Activated naive CD4-positive, alpha-beta T cell treated with Interleukin-2 at 50 U/mL for 16 hours (primary cell): ENCODE data around the gene PLEKHH2.
"Not testable (repeated sequence)": the region's sequence is repeated elsewhere in the genome, so short reads cannot be mapped to it uniquely, and the experiment has no call there.

ENCODE experiments used
- DNase-seq: peaks from one replicate; pipeline ENCODE4 v3.0.0-alpha.2; 2020

Gene PLEKHH2

GRCh38 chr2:43637030-43637803 is at the start of gene PLEKHH2:
Gene PLEKHH2, plus strand, starts transcription at chr2:43637260. Its CDS starts 7,414 bp downstream, at chr2:43644674.
- DNase-seq: peak; percentile 89

- DNase-seq: no peak
Measured at GRCh38 chr2:43592443-43592842, 44.6 kb upstream of the PLEKHH2 start.

- DNase-seq: no peak
Measured at GRCh38 chr2:43593254-43593653, 43.8 kb upstream of the PLEKHH2 start.

GRCh38 chr2:43594875-43595274 is 42.2 kb upstream of the PLEKHH2 start:
- DNase-seq: no peak

GRCh38 chr2:43595603-43596412 is 41.3 kb upstream of the PLEKHH2 start, which contains the start of gene THADA:
Gene THADA, minus strand, starts transcription at chr2:43596038. Its CDS starts 3,646 bp downstream, at chr2:43592392.
- peak; percentile 97 for DNase-seq

GRCh38 chr2:43600596-43600995 is 36.5 kb upstream of the PLEKHH2 start:
- DNase-seq: not testable (repeated sequence)

- no peak for DNase-seq
Measured at GRCh38 chr2:43604674-43605073, 32.4 kb upstream of the PLEKHH2 start.

- DNase-seq: peak; percentile 25
Measured at GRCh38 chr2:43605079-43605655, 31.9 kb upstream of the PLEKHH2 start.

GRCh38 chr2:43605851-43606250 is 31.2 kb upstream of the PLEKHH2 start:
- DNase-seq: no peak

GRCh38 chr2:43609290-43609918 is 27.7 kb upstream of the PLEKHH2 start:
- DNase-seq: peak; percentile 24

- no peak for DNase-seq
Measured at GRCh38 chr2:43610361-43610760, 26.7 kb upstream of the PLEKHH2 start.

GRCh38 chr2:43611987-43612894 is 24.8 kb upstream of the PLEKHH2 start:
- DNase-seq: peak; percentile 74

GRCh38 chr2:43612944-43613343 is 24.1 kb upstream of the PLEKHH2 start:
- DNase-seq: no peak

GRCh38 chr2:43616967-43617680 is 19.9 kb upstream of the PLEKHH2 start:
- DNase-seq: no peak

- DNase-seq: no peak
Measured at GRCh38 chr2:43619511-43619910, 17.5 kb upstream of the PLEKHH2 start.

- no peak for DNase-seq
Measured at GRCh38 chr2:43622931-43623451, 14.1 kb upstream of the PLEKHH2 start.

- DNase-seq: no peak
Measured at GRCh38 chr2:43631618-43632317, 5.3 kb upstream of the PLEKHH2 start.

GRCh38 chr2:43634604-43635306 is 2.3 kb upstream of the PLEKHH2 start:
- DNase-seq: no peak

- DNase-seq: not testable (repeated sequence)
Measured at GRCh38 chr2:43636153-43636552, 907 bp upstream of the PLEKHH2 start.

GRCh38 chr2:43636621-43637020 is 439 bp upstream of the PLEKHH2 start:
- DNase-seq: peak; percentile 6
